MCF 10A (cell line): ENCODE measurements around the gene TNNT2. TPM values are rescaled to one million over a fixed set of nuclear protein-coding genes. Genes with fewer than 3 reads are reported as not detected.
A peak's percentile ranks its signal among the peaks of the same experiment; 100 is the strongest.

Experiments used
- BruUV-seq: library from RNA; stranded (reverse); fragments of 400-500 nt; replicated peaks from 2 replicates; lab custom pipeline; 2021; lab: Mats Ljungman, UMichigan
- CTCF ChIA-PET: fragments of 300-600 bp; sonication (Branson Sonifier 250); formaldehyde crosslinking; extraction: SDS; loops from one replicate; lab custom pipeline; 2021; ENCODE audit warnings: antibody characterized with exemption, inconsistent platforms; lab: Yijun Ruan, JAX
- POLR2A ChIA-PET: fragments of 300-600, 350-650 bp; sonication (Branson Sonifier 250); formaldehyde crosslinking; extraction: SDS; loops from one replicate; lab custom pipeline; 2020; ENCODE audit warnings: antibody characterized with exemption, inconsistent platforms; lab: Yijun Ruan, JAX
- DNase-seq: peaks from one replicate; pipeline ENCODE4 v3.0.0-alpha.2; 2018; ENCODE audit not compliant: unreplicated experiment
- H3K27ac Mint-ChIP-seq: one replicate; pipeline ENCODE4 v1.8.0; 2022; ENCODE audit warnings: mild to moderate bottlenecking, low read depth, mixed read lengths; ENCODE audit not compliant: unreplicated experiment
- H3K27me3 Mint-ChIP-seq: one replicate; pipeline ENCODE4 v1.8.0; 2022; ENCODE audit warnings: mixed read lengths; ENCODE audit not compliant: insufficient read depth, unreplicated experiment
- H3K36me3 Mint-ChIP-seq: one replicate; pipeline ENCODE4 v1.8.0; 2022; ENCODE audit warnings: mild to moderate bottlenecking, moderate library complexity, mixed read lengths; ENCODE audit not compliant: insufficient read depth, unreplicated experiment
- H3K4me1 Mint-ChIP-seq: one replicate; pipeline ENCODE4 v1.8.0; 2022; ENCODE audit warnings: mixed read lengths; ENCODE audit not compliant: insufficient read depth, unreplicated experiment
- H3K4me3 Mint-ChIP-seq: one replicate; pipeline ENCODE4 v1.8.0; 2022; ENCODE audit warnings: mild to moderate bottlenecking, moderate library complexity, mixed read lengths; ENCODE audit not compliant: unreplicated experiment
- H3K9me3 Mint-ChIP-seq: one replicate; pipeline ENCODE4 v1.8.0; 2022; ENCODE audit warnings: mixed read lengths; ENCODE audit not compliant: unreplicated experiment
- CTCF ChIP-seq: fragments of 200-600 bp; IDR thresholded peaks from one replicate; pipeline ENCODE4 v1.8.0; 2022; ENCODE audit warnings: antibody characterized with exemption, mild to moderate bottlenecking; ENCODE audit not compliant: unreplicated experiment
- intact Hi-C: fragments of 100-400 bp; cut with micrococcal nuclease; formaldehyde crosslinking; loops from 2 replicates; pipeline ENCODE4 v1.14.1; 2022
- total RNA-seq: library from RNA; stranded (reverse); gene quantifications from 2 replicates; pipeline ENCODE4 v1.2.3, GENCODE V29; 2022

The TNNT2 gene
- total RNA-seq, 1 experiment from 2014 or later = 0.37 TPM

- no peak overlapping the region for H3K4me3 Mint-ChIP-seq
- TF ChIP-seq CTCF = no peak
- BruUV-seq = no TSS peak
- H3K27ac Mint-ChIP-seq = peak overlapping the region; percentile 1
- H3K9me3 Mint-ChIP-seq = no peaks in the 10 kb centered on the region
- ChIA-PET POLR2A (interaction anchor here (0.9 to 10.7 kb wide), 12 partner anchors 9 to 197 kb away, joined by 3 to 146 read pairs (median 4); partner anchors contain the start of gene TMEM9), CTCF (interaction anchor here (0.7 to 7.7 kb wide), 9 partner anchors 9 to 98 kb away, joined by 3 to 445 read pairs (median 89); no protein-coding TSS in a partner anchor)
- no peak for DNase-seq
- H3K4me1 Mint-ChIP-seq = peaks cover 43% of the 10 kb centered on the region
- no peaks in the 10 kb centered on the region for H3K36me3 Mint-ChIP-seq
- peaks cover 10% of the 10 kb centered on the region for H3K27me3 Mint-ChIP-seq
- intact Hi-C loops = no loop called here
Measured at GRCh38 chr1:201350884-201351283, 26.6 kb downstream of the TNNT2 start.

DNA sequence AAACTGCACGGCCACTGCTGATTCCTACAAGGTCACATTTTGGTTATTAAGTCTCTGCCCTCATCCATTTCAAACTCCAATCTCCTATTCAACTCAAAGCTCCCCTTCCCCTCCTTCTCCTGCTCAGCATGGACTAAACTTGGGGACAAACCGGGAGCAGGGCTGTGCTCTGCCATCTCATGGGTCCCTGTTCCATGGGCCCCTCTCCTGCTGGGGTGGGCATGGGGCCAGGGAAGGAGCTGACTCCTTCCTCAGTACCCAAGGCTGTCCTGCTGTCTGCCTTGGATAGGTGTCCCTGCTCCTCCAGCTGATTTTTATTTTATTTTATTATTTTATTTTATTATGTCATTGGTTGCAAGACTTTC is 27.1 kb downstream of the TNNT2 start:
- DNase-seq = no peak
- CTCF ChIA-PET = interaction anchor here (0.6 to 7.7 kb wide), 15 partner anchors 10 to 162 kb away, joined by 3 to 445 read pairs (median 4); no protein-coding TSS in a partner anchor
- Mint-ChIP-seq H3K27ac (no peak overlapping the region), H3K4me1 (peaks cover 38% of the 10 kb centered on the region), H3K27me3 (peaks cover 10% of the 10 kb centered on the region), H3K36me3 (no peaks in the 10 kb centered on the region), H3K9me3 (no peaks in the 10 kb centered on the region), H3K4me3 (no peak overlapping the region)
- TF ChIP-seq CTCF = no peak
- POLR2A ChIA-PET = interaction anchor here (0.6 to 10.7 kb wide), 16 partner anchors 10 to 196 kb away, joined by 3 to 146 read pairs (median 4); partner anchors contain the start of gene TMEM9
- BruUV-seq = no TSS peak
- intact Hi-C loops = no loop called here

- H3K27ac Mint-ChIP-seq = no peak overlapping the region
- POLR2A ChIA-PET = interaction anchor here (1.1 to 10.7 kb wide), 8 partner anchors 11 to 195 kb away, joined by 3 to 146 read pairs (median 8); partner anchors contain the start of gene TMEM9
- peaks cover 10% of the 10 kb centered on the region for H3K27me3 Mint-ChIP-seq
Measured at GRCh38 chr1:201349092-201349491, 28.4 kb downstream of the TNNT2 start.

More at GRCh38 chr1:201349092-201349491, 28.4 kb downstream of the TNNT2 start:
- CTCF ChIA-PET = interaction anchor here (0.6 to 7.7 kb wide), 22 partner anchors 10 to 377 kb away, joined by 3 to 445 read pairs (median 5); no protein-coding TSS in a partner anchor
- intact Hi-C loops = no loop called here
- BruUV-seq = no TSS peak
- H3K4me3 Mint-ChIP-seq = no peak overlapping the region
- peaks cover 33% of the 10 kb centered on the region for H3K4me1 Mint-ChIP-seq
- H3K9me3 Mint-ChIP-seq = no peaks in the 10 kb centered on the region
- H3K36me3 Mint-ChIP-seq = peaks cover 6% of the 10 kb centered on the region
- DNase-seq = no peak
- no peak for TF ChIP-seq CTCF
